Ammon's horn (tissue), 1 donor: Measurements from ENCODE around the gene DYNLT4.
"Not testable (repeated sequence)": the region's sequence is repeated elsewhere in the genome, so short reads cannot be mapped to it uniquely, and the experiment has no call there.

ENCODE experiments used
- DNase-seq: peaks from one replicate; pipeline ENCODE4 v3.0.0-alpha.2; 2016; ENCODE audit warnings: low spot score

DYNLT4 gene, protein sequence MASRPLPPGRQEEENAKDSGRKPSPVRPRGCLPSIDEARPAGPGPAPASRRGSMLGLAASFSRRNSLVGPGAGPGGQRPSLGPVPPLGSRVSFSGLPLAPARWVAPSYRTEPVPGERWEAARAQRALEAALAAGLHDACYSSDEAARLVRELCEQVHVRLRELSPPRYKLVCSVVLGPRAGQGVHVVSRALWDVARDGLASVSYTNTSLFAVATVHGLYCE

DNA sequence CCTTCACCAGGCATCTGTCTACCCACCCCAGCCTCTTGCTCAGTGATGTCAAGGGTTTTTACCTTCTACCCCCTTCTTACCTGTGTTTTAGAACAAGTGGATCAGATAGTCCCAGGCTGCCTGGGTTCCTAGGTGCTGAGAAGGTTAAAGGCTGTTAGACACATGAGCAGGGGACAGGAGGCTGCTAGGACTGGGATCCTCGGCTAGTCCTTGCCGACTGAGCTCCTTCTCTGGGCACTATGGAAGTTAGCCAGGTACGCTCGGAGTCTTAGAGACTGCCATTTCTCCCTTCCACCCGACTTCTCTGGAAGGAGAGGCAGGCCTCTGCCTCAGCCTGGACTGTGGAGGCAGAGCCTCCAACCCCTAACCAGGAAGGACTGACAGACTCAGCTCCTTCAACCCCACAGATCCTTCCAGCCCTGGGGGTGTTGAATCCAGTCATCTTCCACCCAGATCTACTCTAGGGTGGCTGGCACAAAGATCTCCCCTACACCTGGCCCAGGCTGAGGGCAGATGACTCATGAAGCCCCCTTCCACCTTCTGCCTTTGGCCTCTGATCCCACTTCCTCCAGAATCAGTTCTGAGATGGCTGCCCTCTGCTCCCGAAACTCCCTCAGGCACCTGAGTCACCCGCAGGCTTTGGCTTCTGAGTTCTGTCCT is at the start of gene DYNLT4:
TSS of gene DYNLT4 (minus strand) at position 648 of the 660 bp plus-strand sequence. CDS start 683 bp downstream, outside the sequence.
- no peak for DNase-seq

DNA sequence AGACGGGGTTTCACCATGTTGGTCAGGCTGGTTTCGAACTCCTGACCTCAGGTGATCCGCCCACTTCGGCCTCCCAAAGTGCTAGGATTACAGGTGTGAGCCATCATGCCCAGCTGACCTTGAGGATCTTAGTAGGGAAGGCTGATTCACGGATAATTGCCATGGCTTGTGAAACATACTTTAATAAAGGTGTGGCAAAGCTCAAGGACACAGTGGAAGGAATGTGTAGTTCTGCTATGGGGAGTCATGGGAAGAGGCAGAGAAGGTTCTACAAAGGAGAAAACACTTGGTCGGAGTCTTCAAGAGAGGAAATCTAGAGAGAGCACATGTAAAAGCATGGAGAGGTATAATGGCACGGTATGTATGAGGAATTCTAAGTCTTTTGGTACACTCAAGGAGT is 48.6 kb upstream of the DYNLT4 start:
- DNase-seq: no peak

DNA sequence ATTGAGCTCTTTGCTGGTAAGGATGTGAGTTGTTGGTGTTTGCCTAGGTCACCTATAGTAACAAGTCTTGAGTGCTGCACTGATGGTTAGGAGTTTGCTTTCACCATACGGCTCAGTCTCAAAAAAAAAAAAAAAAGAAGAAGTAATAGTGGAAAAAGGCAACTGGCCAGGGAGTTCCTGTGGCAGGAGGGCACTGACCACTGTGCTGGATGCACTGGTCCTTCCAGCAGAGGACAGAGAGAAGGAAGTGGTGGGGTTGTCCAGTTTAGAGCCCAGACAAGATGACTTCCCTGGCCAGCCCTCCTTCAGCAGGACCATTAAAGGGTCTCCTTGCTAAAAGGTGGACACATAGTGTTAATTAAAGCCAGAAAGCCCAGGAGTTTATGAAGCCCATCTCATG is 47.8 kb upstream of the DYNLT4 start:
- peak; percentile 59 for DNase-seq

DNA sequence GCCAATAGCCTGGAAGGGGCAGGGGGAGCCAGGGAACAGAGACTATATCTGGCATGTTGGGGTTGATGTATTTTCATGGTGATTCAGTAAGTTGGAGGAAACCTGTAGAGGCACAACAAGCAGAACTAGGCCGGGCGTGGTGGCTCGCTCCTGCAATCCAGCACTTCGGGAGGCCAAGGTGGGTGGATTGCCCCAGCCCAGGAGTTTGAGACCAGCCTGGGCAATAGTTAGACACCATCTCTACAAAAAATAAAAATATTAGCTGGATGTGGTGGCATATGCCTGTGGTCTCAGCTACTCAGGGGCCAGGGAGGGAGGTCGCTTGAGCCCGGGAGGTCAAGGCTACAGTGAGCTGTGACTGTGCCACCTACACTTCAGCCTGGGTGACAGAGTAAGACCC is 46.0 kb upstream of the DYNLT4 start:
- no peak for DNase-seq

DNA sequence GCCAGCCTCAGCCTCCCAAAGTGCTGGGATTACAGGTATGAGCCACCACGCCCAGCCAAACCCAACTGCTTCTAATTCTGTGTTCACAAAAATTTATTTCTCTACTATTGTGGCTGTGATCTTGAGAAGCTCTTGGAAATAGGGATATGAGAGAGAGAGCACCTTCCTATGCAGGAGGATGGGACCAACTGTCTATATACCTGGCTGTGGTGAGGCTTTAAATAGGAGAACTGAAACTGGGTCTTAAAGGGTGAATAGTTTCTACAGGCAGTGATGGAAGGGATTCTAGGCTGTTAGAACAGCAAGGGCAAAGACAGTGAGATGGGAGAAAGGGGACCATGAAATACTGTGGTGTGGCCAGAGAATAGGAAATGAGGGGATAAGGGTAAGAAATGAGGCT is 44.2 kb upstream of the DYNLT4 start:
- no peak for DNase-seq

DNA sequence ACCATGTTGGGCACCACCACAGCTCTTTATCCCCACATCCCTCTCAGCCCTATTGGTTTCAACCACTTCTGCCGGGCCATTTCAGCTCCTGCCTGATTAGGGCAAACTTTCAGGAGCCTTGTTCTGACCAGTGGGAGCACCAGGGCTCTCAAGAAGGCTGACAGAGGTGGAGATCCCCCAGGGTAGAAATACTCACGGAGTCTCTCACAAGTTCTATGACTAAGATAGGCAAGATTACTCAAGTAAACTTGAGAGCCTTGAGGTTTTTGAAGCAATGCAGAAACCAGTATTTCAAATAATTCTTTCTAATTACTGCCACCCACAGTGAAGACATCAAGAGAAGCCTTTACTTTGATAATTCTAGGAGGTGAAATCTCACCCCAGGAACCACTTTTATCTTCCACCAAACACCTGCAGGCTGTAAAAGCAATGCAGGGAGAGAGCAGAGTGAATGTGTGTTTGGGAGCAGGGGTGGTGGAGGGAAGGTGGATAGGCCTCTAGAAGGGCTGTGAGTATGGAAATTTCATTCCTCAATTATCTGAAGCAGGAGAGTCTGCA is 42.5 kb upstream of the DYNLT4 start:
- no peak for DNase-seq

DNA sequence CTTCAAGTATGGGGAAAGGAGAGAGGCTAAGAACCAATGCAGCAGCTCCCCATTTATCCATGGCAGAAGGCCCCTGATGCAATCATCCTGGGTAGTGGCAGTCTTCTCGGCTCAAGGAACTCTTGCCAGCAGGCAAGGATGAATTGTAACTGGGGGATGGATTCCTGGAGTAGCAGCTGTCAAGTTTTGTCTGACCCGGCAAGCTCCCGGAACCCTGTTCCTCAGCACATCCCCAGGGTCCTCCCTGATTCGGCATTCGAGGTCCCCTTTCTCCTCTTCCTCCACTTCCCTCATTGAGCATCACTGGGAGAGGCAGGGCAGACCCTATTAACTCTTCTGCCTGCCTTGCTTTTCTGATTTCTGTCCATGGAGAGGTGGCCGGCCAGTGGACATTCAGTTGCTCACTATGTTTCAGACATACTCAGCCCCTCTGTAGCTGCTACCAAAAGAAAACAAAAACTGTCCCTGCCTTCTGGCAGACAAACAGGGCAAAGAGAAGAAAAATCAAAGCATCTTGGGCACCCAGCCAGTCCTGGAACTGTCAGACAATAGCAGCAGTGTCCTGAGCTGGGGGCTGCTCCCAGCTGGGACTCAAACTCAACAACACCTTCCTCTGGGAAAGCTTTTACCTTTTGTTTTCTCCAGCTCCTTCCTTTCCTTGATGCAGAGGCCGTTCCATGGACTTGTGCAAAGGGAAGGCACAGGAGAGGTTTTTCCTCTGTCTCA is 41.5 kb upstream of the DYNLT4 start:
- DNase-seq: peak; percentile 62

DNA sequence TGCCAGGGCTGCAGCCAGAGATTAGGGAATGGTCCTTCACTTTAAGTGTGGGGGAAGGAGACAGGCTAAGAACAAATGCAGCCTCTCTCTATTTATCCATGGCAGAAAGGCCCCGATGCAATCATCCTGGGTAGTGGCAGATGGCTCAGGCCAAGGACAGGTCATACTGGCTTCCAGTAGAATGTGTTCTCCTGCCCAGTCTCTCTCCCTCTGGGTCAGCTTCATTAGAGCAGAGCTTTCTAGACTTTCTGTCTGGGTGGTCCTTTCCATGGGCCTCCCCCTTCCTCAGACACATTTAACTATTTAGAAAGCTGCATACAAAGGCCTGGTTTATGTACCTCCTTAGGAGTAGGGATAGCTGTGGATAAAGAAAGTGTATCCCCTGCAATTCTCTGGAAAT is 40.7 kb upstream of the DYNLT4 start:
- DNase-seq: no peak

DNA sequence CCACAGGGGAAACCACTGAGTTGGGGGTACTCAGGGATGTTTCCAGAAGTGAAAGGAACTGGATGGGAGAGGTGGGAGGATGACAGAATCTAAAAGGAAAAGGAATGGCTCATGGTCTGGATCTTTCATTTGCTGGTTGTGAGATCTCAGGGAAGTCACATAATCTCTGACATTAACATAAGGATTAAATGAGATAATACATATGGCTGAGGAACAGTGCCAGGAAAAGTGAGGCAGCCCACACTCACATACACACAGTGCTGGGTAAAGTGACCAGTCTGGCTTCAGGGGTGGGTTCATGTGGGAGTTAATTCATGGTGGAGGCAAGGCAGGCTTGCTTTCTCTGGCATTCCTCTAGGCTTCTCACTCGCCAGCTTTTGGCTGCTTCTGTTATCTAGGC is 39.8 kb upstream of the DYNLT4 start:
- DNase-seq: no peak

DNA sequence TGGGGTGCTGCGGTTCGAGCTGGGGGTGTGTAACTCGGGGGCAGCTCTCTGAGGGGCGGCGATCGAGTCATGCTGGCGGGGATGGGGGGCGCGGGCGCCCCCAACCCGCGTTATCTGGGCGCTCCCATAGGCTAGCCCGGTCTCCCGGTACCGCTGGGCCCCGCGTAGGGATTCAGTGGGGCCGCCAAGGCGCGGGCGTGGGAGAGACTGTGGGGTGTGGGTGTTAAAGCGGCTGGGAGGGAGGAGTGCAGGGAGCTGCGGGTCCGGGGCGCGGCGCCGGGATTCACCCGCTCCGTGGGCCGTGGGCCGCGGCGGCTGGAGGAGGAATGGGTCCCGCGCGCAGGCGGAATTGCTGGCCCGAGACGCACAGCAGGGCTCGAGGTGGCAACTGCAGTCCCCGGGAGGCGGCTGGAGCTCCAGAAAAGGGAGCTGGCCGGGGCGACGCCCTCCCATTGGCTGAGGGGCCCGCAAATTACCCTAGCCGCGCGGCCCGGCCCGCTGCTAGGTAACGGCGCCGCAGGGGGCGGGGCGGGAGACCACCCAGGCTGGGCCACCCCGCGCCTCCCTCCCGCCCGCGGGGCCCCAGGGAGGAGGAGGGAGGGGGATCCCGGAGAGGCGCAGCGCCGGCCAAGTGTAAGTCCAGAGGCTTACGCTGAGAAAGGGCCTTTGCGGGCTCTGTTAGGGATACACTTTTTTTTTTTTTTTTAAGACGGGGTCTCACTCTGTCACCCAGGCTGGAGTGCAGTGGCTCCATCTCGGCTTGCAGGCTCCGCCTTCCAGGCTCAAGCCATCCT is 35.9 kb upstream of the DYNLT4 start, which contains the start of gene PTCH2:
TSS of gene PTCH2 (minus strand) at position 392 of the 794 bp plus-strand sequence. CDS start at position 71, 321 bp downstream.
- peak; percentile 61 for DNase-seq

DNA sequence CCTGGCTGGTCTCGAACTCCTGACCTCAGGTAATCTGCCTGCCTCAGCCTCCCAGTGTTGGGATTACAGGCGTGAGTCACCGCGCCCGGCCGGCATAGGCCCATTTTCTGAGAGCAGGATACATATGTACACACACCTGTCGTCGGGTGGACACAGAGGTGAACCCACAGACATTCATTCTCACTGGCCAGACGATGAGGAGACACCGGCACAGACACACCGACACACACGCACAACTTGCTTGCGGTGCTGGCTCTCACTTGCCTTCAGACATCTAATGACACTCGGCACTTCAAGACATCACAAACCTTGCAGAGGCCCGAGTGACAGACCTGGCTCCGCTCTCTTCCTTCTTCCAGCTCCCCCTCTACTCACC is 35.3 kb upstream of the DYNLT4 start:
- no peak for DNase-seq

DNA sequence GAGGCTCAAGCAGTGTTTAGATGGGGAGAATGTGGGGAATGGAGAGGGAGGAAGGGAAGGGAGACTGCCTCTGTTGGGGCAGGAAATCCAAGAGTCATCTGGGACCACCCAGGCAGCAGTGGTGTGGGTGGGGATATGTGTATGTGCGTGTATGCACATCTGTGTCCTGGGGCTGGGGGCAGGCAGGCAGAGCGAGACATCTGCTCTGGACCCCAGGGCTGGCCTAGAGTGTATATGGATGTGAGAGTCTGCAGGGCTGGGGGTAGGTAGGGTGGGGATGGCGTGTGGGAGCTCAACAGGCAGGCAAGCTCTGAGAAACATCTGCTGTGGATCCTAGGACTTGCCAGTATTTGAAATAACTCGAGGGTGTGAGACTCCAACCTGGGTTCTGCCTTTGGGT is 32.4 kb upstream of the DYNLT4 start:
- DNase-seq: no peak

DNA sequence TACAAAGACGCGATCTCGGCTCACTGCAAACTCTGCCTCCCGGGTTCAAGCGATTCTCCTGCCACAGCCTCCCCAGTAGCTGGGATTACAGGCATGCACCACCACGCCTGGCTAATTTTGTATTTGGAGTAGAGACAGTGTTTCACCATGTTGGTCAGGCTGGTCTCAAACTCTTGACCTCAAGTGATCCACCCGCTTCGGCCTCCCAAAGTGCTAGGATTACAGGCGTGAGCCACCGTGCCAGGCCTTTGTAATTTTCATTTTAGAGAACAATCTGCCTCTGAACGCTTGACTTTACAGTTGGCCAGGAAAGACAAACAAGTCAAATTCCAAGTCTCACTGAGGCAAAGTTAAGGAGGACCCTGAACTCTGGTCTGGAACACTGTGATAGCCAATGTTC is 31.1 kb upstream of the DYNLT4 start:
- DNase-seq: not testable (repeated sequence)

DNA sequence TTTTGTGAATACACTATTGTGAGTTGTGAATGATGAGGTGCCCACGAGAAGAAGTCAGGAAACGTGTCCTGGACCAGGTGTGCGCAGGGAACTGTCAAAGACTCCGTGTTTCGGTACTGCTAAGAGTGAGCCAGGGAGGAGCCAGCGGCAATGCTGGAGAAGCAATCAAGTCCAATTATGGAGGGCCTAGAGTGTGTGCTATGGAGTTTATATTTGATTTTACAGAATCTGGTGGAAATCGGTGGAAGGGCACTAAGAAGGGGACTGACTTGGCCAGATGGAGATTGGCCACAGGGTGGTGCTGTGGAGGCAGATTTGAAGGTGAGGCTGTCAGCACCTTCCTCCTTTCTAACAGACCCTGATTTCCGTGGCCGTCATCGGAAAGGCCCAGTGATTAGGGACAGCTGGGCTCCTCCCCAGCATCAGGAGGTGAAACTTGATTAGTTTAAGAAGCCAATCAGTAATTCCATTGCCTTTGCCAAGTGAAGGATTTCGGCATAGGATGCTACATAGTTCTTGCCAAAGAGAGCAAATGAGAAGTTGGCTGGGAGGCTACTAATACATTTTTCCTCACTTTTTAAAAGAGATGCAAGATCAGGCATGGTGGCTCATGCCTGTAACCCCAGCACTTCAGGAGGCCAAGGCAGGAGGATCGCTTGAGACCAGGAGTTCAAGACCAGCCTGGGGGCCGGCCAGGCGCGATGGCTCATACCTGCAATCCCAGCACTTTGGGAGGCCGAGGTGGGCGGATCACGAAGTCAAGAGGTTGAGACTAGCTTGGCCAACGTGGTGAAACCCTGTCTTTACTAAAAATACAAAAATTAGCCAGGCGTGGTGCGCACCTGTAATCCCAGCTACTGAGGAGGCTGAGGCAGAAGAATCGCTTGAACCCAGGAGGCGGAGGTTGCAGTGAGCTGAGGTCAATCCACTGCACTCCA is 28.9 kb upstream of the DYNLT4 start:
- DNase-seq: peak; percentile 92

DNA sequence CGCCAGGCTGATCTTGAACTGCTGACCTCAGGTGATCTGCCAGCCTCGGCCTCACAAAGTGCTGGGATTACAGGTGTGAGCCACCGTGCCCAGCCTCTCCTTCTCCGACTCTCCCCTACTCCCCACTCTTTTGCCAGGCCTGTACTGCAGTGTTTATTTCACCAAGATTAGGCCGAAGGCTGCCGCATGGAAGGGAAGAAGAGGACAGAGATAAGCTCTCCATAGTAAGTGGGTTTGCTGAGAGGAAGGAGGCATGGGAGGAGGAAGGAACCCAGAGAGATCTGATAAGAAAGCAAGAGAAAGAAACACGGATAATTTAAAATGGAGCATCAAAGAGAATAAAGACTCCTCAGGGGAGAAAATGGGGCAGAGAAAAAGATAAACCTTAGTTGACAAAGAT is 27.2 kb upstream of the DYNLT4 start:
- no peak for DNase-seq

DNA sequence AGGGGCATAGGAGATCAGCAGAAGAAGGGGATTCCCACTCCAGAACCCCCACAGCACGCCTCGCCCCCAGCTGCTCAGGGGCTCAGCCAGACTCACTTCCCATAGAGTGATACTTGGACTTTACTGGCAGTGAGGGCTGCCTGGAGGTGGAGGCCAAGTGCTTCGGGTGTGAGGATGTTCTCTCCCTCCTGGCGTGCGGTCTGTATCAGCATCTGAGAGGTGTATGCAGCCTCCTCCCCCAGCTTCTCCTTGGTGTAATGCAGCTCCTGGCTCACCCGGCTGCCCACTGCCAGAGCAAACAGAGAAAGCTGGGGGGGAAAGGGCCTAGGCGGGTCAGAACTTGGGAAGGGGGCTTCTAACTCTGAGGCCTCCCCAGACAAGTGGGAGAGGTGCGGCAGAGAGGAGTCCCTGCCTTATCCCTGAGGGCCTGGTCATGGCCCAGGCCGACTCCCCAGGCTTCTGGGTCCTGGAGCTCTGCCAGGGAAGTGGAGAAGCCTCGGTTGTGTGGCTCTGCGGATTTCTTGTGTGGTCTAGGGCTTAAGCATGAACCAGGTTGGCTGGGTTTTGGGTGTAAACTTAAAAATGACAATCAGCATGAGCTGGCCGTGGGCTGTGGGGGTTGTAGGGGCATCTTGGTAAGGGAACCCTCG is 25.0 kb upstream of the DYNLT4 start:
- no peak for DNase-seq

DNA sequence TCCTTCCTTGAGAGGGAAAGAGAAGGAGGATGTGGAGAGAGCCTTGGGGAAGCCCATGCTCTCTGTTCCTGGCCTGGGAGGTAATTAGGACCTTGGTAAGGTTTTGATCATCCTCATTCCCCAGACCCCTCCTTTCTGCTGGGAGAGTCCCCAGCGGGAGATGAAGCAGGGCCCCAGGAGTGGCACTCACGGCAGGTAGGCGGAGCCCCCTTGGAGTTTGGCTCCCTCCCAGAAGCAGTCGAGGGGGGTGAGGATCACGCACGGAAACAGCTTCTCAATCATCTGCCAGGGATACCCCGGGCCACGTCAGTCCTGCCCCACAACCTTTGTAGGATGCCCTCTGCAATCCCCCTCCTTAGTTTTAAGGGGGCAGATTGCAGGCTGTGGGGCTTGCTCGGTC is 24.4 kb upstream of the DYNLT4 start:
- DNase-seq: no peak

DNA sequence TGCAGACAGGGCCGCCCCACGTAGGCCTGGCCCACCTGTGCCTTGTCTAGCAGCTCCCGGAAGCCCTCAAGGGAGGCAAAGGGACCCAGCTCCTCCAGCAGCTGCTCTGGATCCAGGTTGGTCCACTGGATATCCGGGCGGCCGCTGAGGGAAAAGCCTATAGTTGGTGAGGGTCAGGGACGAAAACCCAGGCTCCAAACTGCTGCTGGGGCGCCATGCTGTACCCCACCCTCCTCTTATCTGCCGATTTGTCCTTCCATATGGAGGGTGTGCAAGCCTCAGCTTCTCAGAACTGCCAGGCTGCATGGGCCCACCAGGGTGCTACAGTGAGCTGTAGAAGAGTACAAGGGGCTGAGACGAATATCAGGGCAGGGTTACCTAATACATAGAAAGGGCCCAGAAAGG is 23.8 kb upstream of the DYNLT4 start:
- no peak for DNase-seq

DNA sequence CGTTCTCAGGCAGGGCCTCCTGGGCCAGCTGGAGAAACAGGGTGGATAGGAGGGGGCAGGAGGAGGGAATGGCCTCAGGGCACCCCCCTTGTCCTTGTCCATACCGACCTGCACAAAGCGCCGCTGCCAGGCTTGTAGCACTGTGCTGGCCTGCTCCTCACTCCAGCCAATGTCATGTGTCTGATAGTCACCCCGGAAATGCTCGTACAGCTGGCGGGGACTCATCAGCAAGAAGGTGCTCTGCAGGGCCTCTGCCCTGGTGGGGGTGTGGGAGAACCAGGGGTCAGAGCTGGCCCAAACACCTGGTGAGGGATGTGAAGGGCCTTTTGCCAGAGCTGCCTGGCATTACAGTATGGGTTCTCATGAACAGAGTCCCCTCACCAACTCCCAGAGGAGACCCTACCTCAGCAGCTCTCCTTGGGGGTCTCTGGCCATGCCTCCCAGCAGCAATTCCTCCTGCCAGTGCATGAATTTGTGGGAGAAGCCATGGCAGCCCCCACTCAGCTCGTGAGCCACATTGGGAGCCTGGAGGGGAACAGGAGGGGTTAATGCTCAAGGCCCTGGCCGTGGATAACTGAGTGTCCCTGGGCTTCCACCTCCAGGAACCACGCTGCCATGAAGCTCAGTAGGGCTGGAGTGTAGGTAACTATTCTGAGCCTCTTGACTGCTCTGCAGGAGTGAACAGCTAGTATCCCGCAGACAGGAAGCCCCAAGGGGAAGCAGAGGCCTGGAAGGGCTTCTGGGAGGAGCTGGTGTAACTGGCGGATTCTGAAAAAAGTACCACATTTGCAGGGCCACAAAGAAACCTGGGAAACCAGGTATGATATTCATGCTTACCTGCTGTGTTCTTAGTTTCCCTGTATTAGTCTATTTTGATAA is 22.6 kb upstream of the DYNLT4 start:
- DNase-seq: no peak
